Lower lobe of right lung (tissue), 2 donors: ENCODE results near the gene NR0B2. TPM values are rescaled to one million over a fixed set of nuclear protein-coding genes. Genes with fewer than 3 reads are reported as not detected.
A peak's percentile ranks its signal among the peaks of the same experiment; 100 is the strongest.

Source experiments
- ATAC-seq, 2 donors: fragments of 200-7000 bp; cut with Tn5 transposase; one replicate each; pipeline ENCODE4 v1.9.1; 2020 to 2022; ENCODE audit warnings: mild to moderate bottlenecking in 2 of 2, moderate library complexity in 2 of 2
- DNase-seq: peaks from one replicate; pipeline ENCODE4 v3.0.0-alpha.2; 2020
- H3K27ac ChIP-seq: fragments of 200-600 bp; one replicate; pipeline ENCODE4 v1.8.0; 2022
- H3K27me3 ChIP-seq: fragments of 200-600 bp; one replicate; pipeline ENCODE4 v1.8.0; 2022; ENCODE audit warnings: low read depth
- H3K36me3 ChIP-seq: fragments of 200-600 bp; one replicate; pipeline ENCODE4 v1.8.0; 2022; ENCODE audit warnings: mild to moderate bottlenecking
- H3K4me1 ChIP-seq: fragments of 200-600 bp; one replicate; pipeline ENCODE4 v1.8.0; 2022
- H3K4me3 ChIP-seq: fragments of 200-600 bp; one replicate; pipeline ENCODE4 v1.8.0; 2022; ENCODE audit warnings: mild to moderate bottlenecking
- H3K9me3 ChIP-seq: fragments of 200-600 bp; one replicate; pipeline ENCODE4 v1.8.0; 2022
- CTCF ChIP-seq: fragments of 200-600 bp; IDR thresholded peaks from one replicate; pipeline ENCODE4 v1.8.0; 2022; ENCODE audit warnings: antibody characterized with exemption, mild to moderate bottlenecking
- intact Hi-C: fragments of 100-400 bp; cut with DNase I; formaldehyde crosslinking; loops from one replicate; pipeline ENCODE4 v1.11.0; 2022
- total RNA-seq: library from RNA; stranded (reverse); fragmentation: NEBNext Ultra II Directional; extraction: Animal tissue kit (Norgen Biotek cat#: 25700); gene quantifications from one replicate; pipeline ENCODE4 v1.2.1, GENCODE V29; 2021
- donor health status: DM: no; HTN: yes; CAD: no; lungs with severe emphysema.

The NR0B2 gene
- total RNA-seq, 1 donor from 2014 or later, result 2.2 TPM

GRCh38 chr1:26911399-26912146 is 2.2 kb downstream of the NR0B2 start:
- Histone ChIP-seq H3K9me3 (no peaks in the 10 kb centered on the region), H3K27me3 (no peaks in the 10 kb centered on the region), H3K36me3 (no peaks in the 10 kb centered on the region), H3K4me1 (peaks cover 8% of the 10 kb centered on the region), H3K27ac (no peak overlapping the region), H3K4me3 (no peak overlapping the region)
- intact Hi-C loops, result no loop called here
- DNase-seq (no peak), ATAC-seq (no peak)
- no peak for TF ChIP-seq CTCF

- intact Hi-C loops, result no loop called here
- Histone ChIP-seq H3K36me3 (no peaks in the 10 kb centered on the region), H3K9me3 (no peaks in the 10 kb centered on the region), H3K27ac (peak overlapping the region; percentile 53), H3K27me3 (no peaks in the 10 kb centered on the region), H3K4me1 (peaks cover 8% of the 10 kb centered on the region), H3K4me3 (no peak overlapping the region)
- DNase-seq (no peak), ATAC-seq (peak; percentile 46 to 50)
- TF ChIP-seq CTCF, result no peak
These were observed 3.2 kb downstream of the NR0B2 start for GRCh38 chr1:26910343-26911160.

GRCh38 chr1:26909951-26910342 is 3.8 kb downstream of the NR0B2 start:
- H3K4me1 ChIP-seq, result peaks cover 4% of the 10 kb centered on the region
- H3K4me3 ChIP-seq, result no peak overlapping the region
- no peak for ATAC-seq
- no peak for TF ChIP-seq CTCF
- H3K36me3 ChIP-seq, result no peaks in the 10 kb centered on the region
- no peaks in the 10 kb centered on the region for H3K27me3 ChIP-seq
- no peak overlapping the region for H3K27ac ChIP-seq
- DNase-seq, result no peak
- no peaks in the 10 kb centered on the region for H3K9me3 ChIP-seq
- intact Hi-C loops, result no loop called here

- ATAC-seq (peak; percentile 63), DNase-seq (no peak)
- intact Hi-C loops, result no loop called here
- Histone ChIP-seq H3K4me1 (peaks cover 4% of the 10 kb centered on the region), H3K9me3 (no peaks in the 10 kb centered on the region), H3K27ac (no peak overlapping the region), H3K27me3 (no peaks in the 10 kb centered on the region), H3K4me3 (no peak overlapping the region), H3K36me3 (no peaks in the 10 kb centered on the region)
- TF ChIP-seq CTCF, result no peak
These were observed 6.5 kb downstream of the NR0B2 start for GRCh38 chr1:26907071-26907917.

- Histone ChIP-seq H3K4me3 (peak overlapping the region; percentile 99), H3K9me3 (no peaks in the 10 kb centered on the region), H3K4me1 (peaks cover 23% of the 10 kb centered on the region), H3K27me3 (no peaks in the 10 kb centered on the region), H3K27ac (peak overlapping the region; percentile 89), H3K36me3 (peaks cover 25% of the 10 kb centered on the region)
- intact Hi-C loops, result no loop called here
- no peak for TF ChIP-seq CTCF
- DNase-seq, result no peak
- no peak for ATAC-seq
These were observed 12.8 kb downstream of the NR0B2 start for GRCh38 chr1:26900815-26901511.
